Esophagus muscularis mucosa (tissue), 3 donors: ENCODE results near the gene ATP6V0C.

Experiments
- POLR2A ChIP-seq: fragments of 450-650 bp; IDR thresholded peaks from one replicate; pipeline ENCODE4 v1.6.1; 2017; ENCODE audit warnings: antibody characterized with exemption, moderate library complexity, mild to moderate bottlenecking, low read depth
- TF ChIP-seq, protein P1 (sequence below), 3 experiments: fragments of 200-600 bp in 2 of 3; fragments of 450-650 bp in 1 of 3; sonication (generic) in 2 of 3; IDR thresholded peaks; one replicate each; pipeline ENCODE4 v1.5.1; 2017 to 2019; ENCODE audit warnings: antibody characterized with exemption in 3 of 3, mild to moderate bottlenecking in 2 of 3, moderate library complexity in 1 of 3

DNA sequence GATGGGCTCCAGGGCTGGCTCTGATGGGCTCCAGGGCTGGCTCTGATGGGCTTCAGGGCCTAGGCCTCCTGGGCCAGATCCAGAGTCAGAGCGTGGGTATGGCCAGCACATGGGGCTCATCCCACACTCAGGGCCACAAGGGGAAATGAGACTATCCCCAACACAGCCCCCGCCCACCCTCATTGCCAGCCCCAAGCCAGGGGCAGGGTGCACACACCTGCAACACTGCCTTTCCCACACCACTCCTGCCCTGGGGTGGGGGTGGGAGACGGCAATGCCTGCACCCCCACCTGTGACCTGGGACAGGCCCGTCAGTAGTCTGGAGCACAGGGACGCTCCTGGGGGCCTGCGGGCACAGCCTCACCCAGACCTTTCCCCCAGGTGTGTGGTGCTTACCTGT, 14.3 kb upstream of the ATP6V0C start:
- TF ChIP-seq POLR2A: no peak
- TF ChIP-seq, protein P1, sequence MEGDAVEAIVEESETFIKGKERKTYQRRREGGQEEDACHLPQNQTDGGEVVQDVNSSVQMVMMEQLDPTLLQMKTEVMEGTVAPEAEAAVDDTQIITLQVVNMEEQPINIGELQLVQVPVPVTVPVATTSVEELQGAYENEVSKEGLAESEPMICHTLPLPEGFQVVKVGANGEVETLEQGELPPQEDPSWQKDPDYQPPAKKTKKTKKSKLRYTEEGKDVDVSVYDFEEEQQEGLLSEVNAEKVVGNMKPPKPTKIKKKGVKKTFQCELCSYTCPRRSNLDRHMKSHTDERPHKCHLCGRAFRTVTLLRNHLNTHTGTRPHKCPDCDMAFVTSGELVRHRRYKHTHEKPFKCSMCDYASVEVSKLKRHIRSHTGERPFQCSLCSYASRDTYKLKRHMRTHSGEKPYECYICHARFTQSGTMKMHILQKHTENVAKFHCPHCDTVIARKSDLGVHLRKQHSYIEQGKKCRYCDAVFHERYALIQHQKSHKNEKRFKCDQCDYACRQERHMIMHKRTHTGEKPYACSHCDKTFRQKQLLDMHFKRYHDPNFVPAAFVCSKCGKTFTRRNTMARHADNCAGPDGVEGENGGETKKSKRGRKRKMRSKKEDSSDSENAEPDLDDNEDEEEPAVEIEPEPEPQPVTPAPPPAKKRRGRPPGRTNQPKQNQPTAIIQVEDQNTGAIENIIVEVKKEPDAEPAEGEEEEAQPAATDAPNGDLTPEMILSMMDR (IDR thresholded peaks at IDR 0.05): no peak
